ENCODE data around the gene RAB1A. TPM values are rescaled to one million over a fixed set of nuclear protein-coding genes. Genes with fewer than 3 reads are reported as not detected.

Gene RAB1A
- total and polyA plus RNA-seq, 10 of the 15 experiments (the other 5 are each of a cell fraction or from before 2014, with no cell fraction given): 48.9 to 171 (median 83.4) TPM

DNA sequence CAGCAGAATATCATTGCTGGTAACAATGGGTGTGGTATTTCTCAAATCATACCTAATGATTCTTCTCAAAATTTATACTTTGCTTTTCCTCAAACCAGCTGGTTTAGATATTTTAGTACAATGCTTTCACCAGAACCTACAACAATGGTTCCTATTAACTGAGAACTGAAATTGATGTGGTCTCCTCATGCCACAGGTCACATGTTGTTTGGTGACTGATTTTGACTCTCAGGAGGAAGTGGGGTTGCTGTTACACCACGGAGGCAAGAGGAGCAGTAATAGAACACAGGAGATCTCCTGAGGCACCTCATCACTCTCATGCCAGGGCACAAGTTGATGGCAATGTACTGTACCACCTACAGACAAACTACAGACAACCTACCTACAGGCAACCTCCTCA, 76.7 kb downstream of the RAB1A start (continued):
- TF ChIP-seq, protein P1, sequence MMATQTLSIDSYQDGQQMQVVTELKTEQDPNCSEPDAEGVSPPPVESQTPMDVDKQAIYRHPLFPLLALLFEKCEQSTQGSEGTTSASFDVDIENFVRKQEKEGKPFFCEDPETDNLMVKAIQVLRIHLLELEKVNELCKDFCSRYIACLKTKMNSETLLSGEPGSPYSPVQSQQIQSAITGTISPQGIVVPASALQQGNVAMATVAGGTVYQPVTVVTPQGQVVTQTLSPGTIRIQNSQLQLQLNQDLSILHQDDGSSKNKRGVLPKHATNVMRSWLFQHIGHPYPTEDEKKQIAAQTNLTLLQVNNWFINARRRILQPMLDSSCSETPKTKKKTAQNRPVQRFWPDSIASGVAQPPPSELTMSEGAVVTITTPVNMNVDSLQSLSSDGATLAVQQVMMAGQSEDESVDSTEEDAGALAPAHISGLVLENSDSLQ (IDR thresholded peaks at IDR 0.05): no peak

DNA sequence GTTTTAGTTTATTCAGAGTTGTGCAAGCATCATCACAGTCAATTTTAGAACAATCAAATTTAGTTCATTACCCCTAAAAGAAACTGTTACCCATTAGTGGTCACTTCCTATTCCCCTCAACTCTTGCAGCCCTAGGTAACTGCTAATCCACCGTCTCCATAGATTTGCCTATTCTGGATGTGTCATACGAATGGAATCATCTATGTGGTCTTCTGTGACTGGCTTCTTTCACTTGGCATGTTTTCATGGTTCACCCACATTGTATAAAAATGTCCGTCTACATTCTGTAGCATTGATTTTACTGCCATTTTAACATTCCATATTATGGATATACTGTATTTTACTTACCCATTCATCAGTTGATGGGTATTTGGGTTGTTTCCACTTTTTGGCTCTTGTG, 79.0 kb downstream of the RAB1A start:
- no TSS peak for BruUV-seq (replicated peaks)
- ChIA-PET POLR2A (interaction anchor here (0.5 to 1.0 kb wide), 4 partner anchors 8 to 44 kb away, joined by 3 to 6 read pairs (median 4); no protein-coding TSS in a partner anchor), CTCF (interaction anchor here (0.7 to 0.9 kb wide), 3 partner anchors 97 to 476 kb away, joined by 3 read pairs; no protein-coding TSS in a partner anchor), SMC1A (ENCODE audit: uncharacterized antibody, unreplicated experiment) (interaction anchor here (1.4 kb wide), 1 partner anchor 11 kb away, joined by 4 read pairs; no protein-coding TSS in a partner anchor), RAD21 (ENCODE audit: unreplicated experiment) (interaction anchor here (0.6 to 1.0 kb wide), 4 partner anchors 19 to 523 kb away, joined by 3 read pairs; no protein-coding TSS in a partner anchor)
- H3K36me3 ChIP-seq (ENCODE audit: control insufficient read depth in 2 of 2, insufficient read depth in 2 of 2, low read length in 1 of 2): no peaks in the 10 kb centered on the region
- intact Hi-C loops (cut with micrococcal nuclease; ENCODE audit: unreplicated experiment) (no loop called here), in situ Hi-C loops (cut with MboI) (no loop called here)
- no peak overlapping the region for H2AFZ ChIP-seq (ENCODE audit: control insufficient read depth, low read depth, low read length)
- no peak overlapping the region for H3K9ac ChIP-seq (ENCODE audit: control insufficient read depth, insufficient read depth, low read length)
- DNase-seq (ENCODE audit: low read depth, low spot score) (no peak), ATAC-seq (no peak), FAIRE-seq (no peak)
- H3K4me3 ChIP-seq: no peak overlapping the region
- peaks cover 38% of the 10 kb centered on the region for H3K4me1 ChIP-seq (ENCODE audit: control insufficient read depth, insufficient read depth, low read length)
- TF ChIP-seq FOS (IDR thresholded peaks at IDR 0.05; ENCODE audit: borderline replicate concordance, extremely low read depth, insufficient read length): no peak
- no peak for TF ChIP-seq CREM (IDR thresholded peaks at IDR 0.05; ENCODE audit: low read depth)
- TF ChIP-seq HDAC6 (IDR thresholded peaks at IDR 0.05; ENCODE audit: unreplicated experiment): no peak
- H3K4me2 ChIP-seq (ENCODE audit: control insufficient read depth, insufficient read depth): no peak overlapping the region
- no peaks in the 10 kb centered on the region for H3K27me3 ChIP-seq (replicated peaks in 1 of 2; ENCODE audit: control insufficient read depth in 2 of 2, insufficient read depth in 2 of 2, low read length in 1 of 2)
- H3K79me2 ChIP-seq (ENCODE audit: control insufficient read depth, insufficient read depth, low read length): peaks cover 4% of the 10 kb centered on the region
- peaks cover 11% of the 10 kb centered on the region; the same call in 2 of the 3 replicates for H3K9me3 ChIP-seq (replicated peaks; ENCODE audit: control insufficient read depth, insufficient read depth, low read length)
- 98% methylated on average over 3 of the region's 3 CpGs for WGBS (ENCODE audit: insufficient coverage, insufficient replicate concordance, low lambda C conversion rate, missing lambda C conversion rate)
- H4K20me1 ChIP-seq (ENCODE audit: control insufficient read depth, insufficient read depth): no peaks in the 10 kb centered on the region
- no peak overlapping the region for H3K27ac ChIP-seq (ENCODE audit: control insufficient read depth, insufficient read depth)

Measured in GM12878 (cell line).